OCI-LY7 (cell line): Measurements from ENCODE around the gene PPP1R7.

Experiments used
- EZH2phosphoT487 ChIP-seq: fragments of 200-600 bp; sonication (generic); IDR thresholded peaks from 2 replicates; pipeline ENCODE4 v1.6.1; 2018; ENCODE audit warnings: low read depth, borderline replicate concordance, mild to moderate bottlenecking, mixed run types, antibody characterized with exemption, low read length, moderate library complexity, mixed read lengths
- TF ChIP-seq, protein P1 (sequence below): fragments of 200-600 bp; sonication (generic); conservative IDR thresholded peaks from 2 replicates; pipeline ENCODE4 v1.5.1; 2014; ENCODE audit warnings: mild to moderate bottlenecking, antibody characterized with exemption, low read length, moderate library complexity, mixed read lengths

DNA sequence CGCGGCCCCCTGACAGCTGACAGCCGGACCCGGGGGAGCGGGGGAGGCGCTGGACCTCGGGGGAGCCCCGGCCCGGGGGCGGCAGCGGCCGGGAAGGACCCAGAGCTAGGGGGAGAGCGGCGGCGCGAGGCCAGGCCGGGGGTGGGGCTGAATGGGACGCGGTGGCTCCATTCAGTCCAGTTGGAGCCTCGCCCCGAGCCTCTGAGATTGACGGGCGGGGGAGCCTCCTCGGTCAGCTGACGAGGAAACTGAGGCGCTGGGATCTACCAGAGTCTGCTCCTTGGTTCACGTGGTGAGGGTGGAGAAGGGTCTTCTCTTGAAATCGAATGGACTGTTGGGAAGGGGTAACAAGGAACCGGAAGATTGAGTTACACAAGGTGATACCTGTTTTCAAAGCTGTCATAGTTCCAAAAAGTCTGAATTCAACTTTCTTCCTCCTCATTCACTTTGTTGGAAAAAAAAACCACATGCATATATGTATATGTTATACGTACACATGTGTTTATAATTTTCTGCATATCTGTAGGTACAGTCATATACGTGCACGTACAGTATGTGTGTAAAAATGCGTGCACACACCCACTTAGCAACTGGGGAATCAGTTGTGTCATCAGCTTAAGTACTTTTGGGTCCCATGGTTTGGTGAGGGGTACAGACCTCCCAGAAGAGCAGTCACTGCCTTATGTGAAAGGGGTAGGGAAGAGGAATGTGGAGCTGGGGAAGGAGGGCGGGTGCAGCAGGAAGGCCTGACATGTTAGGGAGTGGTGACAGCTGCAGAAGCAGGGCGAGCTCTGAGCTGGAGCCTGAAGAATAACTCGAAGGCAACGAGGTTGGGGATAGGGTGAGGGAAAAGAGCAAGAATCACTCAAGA lies 628 bp downstream of the PPP1R7 start:
- TF ChIP-seq, protein P1, sequence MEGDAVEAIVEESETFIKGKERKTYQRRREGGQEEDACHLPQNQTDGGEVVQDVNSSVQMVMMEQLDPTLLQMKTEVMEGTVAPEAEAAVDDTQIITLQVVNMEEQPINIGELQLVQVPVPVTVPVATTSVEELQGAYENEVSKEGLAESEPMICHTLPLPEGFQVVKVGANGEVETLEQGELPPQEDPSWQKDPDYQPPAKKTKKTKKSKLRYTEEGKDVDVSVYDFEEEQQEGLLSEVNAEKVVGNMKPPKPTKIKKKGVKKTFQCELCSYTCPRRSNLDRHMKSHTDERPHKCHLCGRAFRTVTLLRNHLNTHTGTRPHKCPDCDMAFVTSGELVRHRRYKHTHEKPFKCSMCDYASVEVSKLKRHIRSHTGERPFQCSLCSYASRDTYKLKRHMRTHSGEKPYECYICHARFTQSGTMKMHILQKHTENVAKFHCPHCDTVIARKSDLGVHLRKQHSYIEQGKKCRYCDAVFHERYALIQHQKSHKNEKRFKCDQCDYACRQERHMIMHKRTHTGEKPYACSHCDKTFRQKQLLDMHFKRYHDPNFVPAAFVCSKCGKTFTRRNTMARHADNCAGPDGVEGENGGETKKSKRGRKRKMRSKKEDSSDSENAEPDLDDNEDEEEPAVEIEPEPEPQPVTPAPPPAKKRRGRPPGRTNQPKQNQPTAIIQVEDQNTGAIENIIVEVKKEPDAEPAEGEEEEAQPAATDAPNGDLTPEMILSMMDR: 0 out of 2 replicates have a peak, but pooled peaks have one; percentile 14
- TF ChIP-seq EZH2phosphoT487: no peak
